Erythroblast (primary cell): ENCODE measurements around the gene TMEM139.

Experiments
- GATA1 ChIP-seq: IDR thresholded peaks from 2 replicates; pipeline ENCODE4 v1.6.1; 2011; ENCODE audit warnings: low read depth, mild to moderate bottlenecking, control low read depth, low read length, moderate library complexity
- POLR2A ChIP-seq: IDR thresholded peaks from 2 replicates; pipeline ENCODE4 v1.6.1; 2011; ENCODE audit warnings: mild to moderate bottlenecking, low read length

- TF ChIP-seq POLR2A (no peak), GATA1 (no peak)
These were observed 4.6 kb upstream of the TMEM139 start for GRCh38 chr7:143280160-143280559.
